PC-3 (cell line): Measurements from ENCODE around the gene TUBGCP2. TPM values are rescaled to one million over a fixed set of nuclear protein-coding genes. Genes with fewer than 3 reads are reported as not detected.

Experiments
- ATAC-seq: fragments of 200-7000 bp; cut with Tn5 transposase; 2 replicates; pipeline ENCODE4 v1.9.1; 2020; ENCODE audit warnings: mild to moderate bottlenecking, moderate library complexity
- BruUV-seq: library from RNA; stranded (reverse); fragments of 400-500 nt; replicated peaks from 2 replicates; lab custom pipeline; 2021; lab: Mats Ljungman, UMichigan
- CTCF ChIA-PET: fragments of 300-600 bp; sonication (Branson Sonifier 250); formaldehyde crosslinking; loops from one replicate; lab custom pipeline; 2022; ENCODE audit warnings: antibody characterized with exemption; lab: Charles Lee
- POLR2A ChIA-PET: fragments of 300-600 bp; sonication (Branson Sonifier 250); formaldehyde crosslinking; loops from one replicate; lab custom pipeline; 2022; ENCODE audit warnings: antibody characterized with exemption; ENCODE audit not compliant: unreplicated experiment; lab: Charles Lee
- DNase-seq: peaks from one replicate; pipeline ENCODE4 v3.0.0-alpha.2; 2015
- H2AFZ ChIP-seq: fragments of 300-600 bp; sonication (generic); 2 replicates; pipeline ENCODE4 v1.6.0; 2016; ENCODE audit warnings: antibody characterized with exemption, low read length
- H3F3A ChIP-seq: fragments of 300-600 bp; sonication (generic); one replicate; pipeline ENCODE4 v1.6.0; 2017; ENCODE audit warnings: antibody characterized with exemption, low read length, control low read depth, mild to moderate bottlenecking; ENCODE audit not compliant: unreplicated experiment
- H3K27ac ChIP-seq: fragments of 300-600 bp; sonication (generic); 2 replicates; pipeline ENCODE4 v1.5.1; 2016; ENCODE audit warnings: mild to moderate bottlenecking, low read length
- H3K27me3 ChIP-seq: fragments of 300-600 bp; sonication (generic); 2 replicates; pipeline ENCODE4 v1.6.1; 2016; ENCODE audit warnings: low read length, mixed read lengths
- H3K36me3 ChIP-seq: fragments of 300-600 bp; sonication (generic); 2 replicates; pipeline ENCODE4 v1.6.1; 2016; ENCODE audit warnings: low read depth, mixed run types, low read length, mixed read lengths
- H3K4me1 ChIP-seq: fragments of 300-600 bp; sonication (generic); 2 replicates; pipeline ENCODE4 v1.5.1; 2016; ENCODE audit warnings: low read length; ENCODE audit not compliant: insufficient read depth
- H3K4me2 ChIP-seq: fragments of 300-600 bp; sonication (generic); 2 replicates; pipeline ENCODE4 v1.6.0; 2016; ENCODE audit warnings: low read length
- H3K4me3 ChIP-seq: fragments of 300-600 bp; sonication (generic); 2 replicates; pipeline ENCODE4 v1.5.1; 2016; ENCODE audit warnings: mild to moderate bottlenecking, low read length, mixed read lengths
- H3K79me2 ChIP-seq: fragments of 300-600 bp; sonication (generic); 2 replicates; pipeline ENCODE4 v1.6.1; 2017; ENCODE audit warnings: low read length, mixed read lengths
- H3K9ac ChIP-seq: fragments of 300-600 bp; sonication (generic); 2 replicates; pipeline ENCODE4 v1.6.0; 2016; ENCODE audit warnings: mild to moderate bottlenecking, low read length
- H3K9me2 ChIP-seq: fragments of 300-600 bp; sonication (generic); replicated peaks from 2 replicates; pipeline ENCODE4 v1.6.1; 2016; ENCODE audit warnings: mixed run types, low read length, mixed read lengths
- H3K9me3 ChIP-seq: fragments of 300-600 bp; sonication (generic); 2 replicates; pipeline ENCODE4 v1.6.1; 2016; ENCODE audit warnings: low read length, mixed read lengths
- H4K20me1 ChIP-seq: fragments of 300-600 bp; sonication (generic); 2 replicates; pipeline ENCODE4 v1.6.1; 2016; ENCODE audit warnings: low read length, mixed read lengths
- CTCF ChIP-seq: fragments of 300-600 bp; sonication (generic); conservative IDR thresholded peaks from 2 replicates; pipeline ENCODE4 v1.5.1; 2017; ENCODE audit warnings: antibody characterized with exemption, low read depth, mild to moderate bottlenecking, low read length
- EZH2 ChIP-seq: fragments of 300-600 bp; sonication (generic); IDR thresholded peaks from one replicate; pipeline ENCODE4 v1.6.1; 2017; ENCODE audit warnings: antibody characterized with exemption, mild to moderate bottlenecking, low read length; ENCODE audit not compliant: unreplicated experiment
- EZH2phosphoT487 ChIP-seq: fragments of 300-600 bp; sonication (generic); IDR thresholded peaks from 2 replicates; pipeline ENCODE4 v1.6.1; 2018; ENCODE audit warnings: mild to moderate bottlenecking, antibody characterized with exemption, low read length, borderline replicate concordance
- intact Hi-C: fragments of 100-400 bp; cut with micrococcal nuclease; formaldehyde crosslinking; loops from 2 replicates; pipeline ENCODE4 v1.9.0; 2023
- total RNA-seq: library from RNA; depleted of rRNA; stranded (reverse); fragments of >200 nt; gene quantifications from 2 replicates; pipeline ENCODE4 v1.2.3, GENCODE V29; 2014

TUBGCP2 gene
- total RNA-seq, 1 experiment from 2014 or later: 72.9 TPM

- H3K4me2 ChIP-seq: peak overlapping the region; percentile 90
- peaks cover 51% of the 10 kb centered on the region for H3K79me2 ChIP-seq
- H4K20me1 ChIP-seq: peaks cover 9% of the 10 kb centered on the region; the same call in 1 of the 2 replicates
- no peaks in the 10 kb centered on the region for H3K9me2 ChIP-seq
- H3F3A ChIP-seq: no peaks in the 10 kb centered on the region
- BruUV-seq: TSS peak; percentile 35
- no peaks in the 10 kb centered on the region for H3K27me3 ChIP-seq
- peak overlapping the region; percentile 48 for H3K9ac ChIP-seq
- H3K4me1 ChIP-seq: peaks cover 17% of the 10 kb centered on the region
- ChIA-PET CTCF (no interaction called here), POLR2A (interaction anchor here (0.6 kb wide), 1 partner anchor 324 kb away, joined by 3 read pairs; no protein-coding TSS in a partner anchor)
- H3K4me3 ChIP-seq: peak overlapping the region; percentile 77
- peak overlapping the region; percentile 13; the same call in 1 of the 2 replicates for H3K27ac ChIP-seq
- TF ChIP-seq EZH2phosphoT487 (no peak), EZH2 (no peak), CTCF (no peak)
- H2AFZ ChIP-seq: peak overlapping the region; percentile 55; the same call in 1 of the 2 replicates
- no peak for ATAC-seq
- peaks cover 4% of the 10 kb centered on the region; the same call in 1 of the 2 replicates for H3K36me3 ChIP-seq
- intact Hi-C loops: loop anchor here (5.0 kb wide), 1 partner anchor 53 kb away; no protein-coding TSS in a partner anchor
- DNase-seq: peak; percentile 35
- no peaks in the 10 kb centered on the region for H3K9me3 ChIP-seq
Measured at GRCh38 chr10:133309720-133310398, 1.2 kb upstream of the TUBGCP2 start.

- H3K79me2 ChIP-seq: peaks cover 57% of the 10 kb centered on the region
- ATAC-seq: peak; percentile 79
- peak overlapping the region; percentile 98 for H3K9ac ChIP-seq
- BruUV-seq: no TSS peak
- H3K4me2 ChIP-seq: peak overlapping the region; percentile 98
- peak overlapping the region; percentile 69; the same call in 1 of the 2 replicates for H2AFZ ChIP-seq
- H3K27ac ChIP-seq: peak overlapping the region; percentile 85
- intact Hi-C loops: loop anchor here (5.0 kb wide), 1 partner anchor 52 kb away; no protein-coding TSS in a partner anchor
- DNase-seq: peak; percentile 88
- no peaks in the 10 kb centered on the region for H3K27me3 ChIP-seq
- ChIA-PET CTCF (no interaction called here), POLR2A (interaction anchor here (0.6 kb wide), 1 partner anchor 324 kb away, joined by 3 read pairs; no protein-coding TSS in a partner anchor)
- no peaks in the 10 kb centered on the region for H3K9me2 ChIP-seq
- H4K20me1 ChIP-seq: peaks cover 10% of the 10 kb centered on the region; the same call in 1 of the 2 replicates
- H3K4me1 ChIP-seq: peaks cover 17% of the 10 kb centered on the region
- H3K4me3 ChIP-seq: peak overlapping the region; percentile 98
- TF ChIP-seq EZH2 (no peak), EZH2phosphoT487 (no peak), CTCF (0 out of 2 replicates have a peak, but pooled peaks have one; percentile 21)
- peaks cover 4% of the 10 kb centered on the region; the same call in 1 of the 2 replicates for H3K36me3 ChIP-seq
- no peaks in the 10 kb centered on the region for H3K9me3 ChIP-seq
- H3F3A ChIP-seq: no peaks in the 10 kb centered on the region
Measured at GRCh38 chr10:133309100-133309719, 538 bp upstream of the TUBGCP2 start.
